ENCODE measurements around the gene OSER1.
"Not testable (repeated sequence)": the region's sequence is repeated elsewhere in the genome, so short reads cannot be mapped to it uniquely, and the experiment has no call there.

Gene OSER1

DNA sequence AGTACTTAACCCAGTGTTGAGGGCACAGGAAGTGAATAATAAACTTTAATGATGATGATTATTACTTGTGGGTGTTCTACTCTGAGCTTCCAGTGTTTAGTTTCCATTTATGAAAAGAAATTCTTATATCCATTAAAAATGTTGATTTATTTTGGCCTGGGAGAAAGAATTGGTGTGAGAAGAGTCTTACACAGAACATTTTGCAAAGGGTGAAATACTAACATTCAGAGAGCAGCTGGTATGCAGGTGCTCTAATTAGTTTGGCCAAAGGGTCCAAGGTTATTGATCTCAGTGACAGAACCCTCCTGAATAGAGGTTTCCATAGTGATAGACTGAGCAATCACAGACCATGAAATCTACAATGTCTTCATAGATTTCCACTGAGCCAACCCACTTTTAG, 4.4 kb downstream of the OSER1 start:
- Histone ChIP-seq H3K27ac (no peak overlapping the region), H3K4me3 (no peak overlapping the region)

DNA sequence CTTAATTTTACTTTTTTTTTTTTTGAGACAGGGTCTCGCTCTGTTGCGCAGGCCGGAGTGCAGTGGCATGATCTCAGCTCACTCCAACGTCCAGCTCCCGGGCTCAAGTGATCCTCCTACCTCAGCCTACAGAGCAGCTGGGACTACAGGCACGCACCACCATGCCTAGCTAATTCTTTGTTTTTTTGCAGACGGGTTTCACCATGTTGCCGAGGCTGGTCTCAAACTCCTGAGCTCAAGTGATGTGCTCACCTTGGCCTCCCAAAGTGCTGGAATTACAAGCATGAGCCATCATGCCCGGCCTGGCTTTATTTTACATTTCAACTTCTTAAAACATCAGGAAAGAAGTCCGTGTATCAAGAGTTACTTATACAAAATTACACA, 5.7 kb downstream of the OSER1 start:
- H3K4me3 ChIP-seq = no peak overlapping the region
- peak overlapping the region in 7 of 21 experiments; percentile 18 to 74 (median 57) for H3K27ac ChIP-seq

- peak overlapping the region in 11 of 21 experiments; percentile 4 to 74 (median 48) for H3K27ac ChIP-seq
- H3K4me3 ChIP-seq = no peak overlapping the region
These were observed 6.3 kb downstream of the OSER1 start for GRCh38 chr20:44204156-44204831.

GRCh38 chr20:44203161-44203560, 7.4 kb downstream of the OSER1 start:
- Histone ChIP-seq H3K4me3 (no peak overlapping the region), H3K27ac (peak overlapping the region in 3 of 21 experiments; percentile 0 to 49 (median 27))

GRCh38 chr20:44200983-44201382, 9.6 kb downstream of the OSER1 start:
- no peak overlapping the region for H3K4me3 ChIP-seq
- H3K27ac ChIP-seq = no peak overlapping the region

GRCh38 chr20:44200371-44200770, 10.2 kb downstream of the OSER1 start:
- Histone ChIP-seq H3K27ac (no peak overlapping the region), H3K4me3 (no peak overlapping the region)

DNA sequence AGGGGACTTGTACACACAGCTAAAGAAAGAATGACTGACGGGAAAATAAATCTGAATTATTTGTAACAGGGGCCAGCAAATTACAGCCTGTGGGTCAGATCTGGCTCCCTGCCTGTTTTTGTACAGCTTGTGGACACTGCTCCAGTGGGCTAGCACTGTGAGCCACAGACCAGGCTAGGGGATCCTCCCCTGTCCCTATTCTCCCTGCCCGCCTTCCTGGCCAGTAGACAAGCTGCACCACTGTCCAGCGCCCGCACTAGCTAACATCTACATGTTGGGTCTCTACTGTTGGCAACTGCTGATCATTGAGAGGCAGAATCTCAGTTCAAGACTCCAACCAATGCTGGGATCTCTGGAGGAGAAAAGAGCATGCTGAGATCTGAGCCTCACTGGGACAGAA, 10.7 kb downstream of the OSER1 start:
- Histone ChIP-seq H3K4me3 (no peak overlapping the region), H3K27ac (no peak overlapping the region)

- no peak overlapping the region for H3K4me3 ChIP-seq
- H3K27ac ChIP-seq = no peak overlapping the region
These were observed 11.7 kb downstream of the OSER1 start for GRCh38 chr20:44198872-44199271.

DNA sequence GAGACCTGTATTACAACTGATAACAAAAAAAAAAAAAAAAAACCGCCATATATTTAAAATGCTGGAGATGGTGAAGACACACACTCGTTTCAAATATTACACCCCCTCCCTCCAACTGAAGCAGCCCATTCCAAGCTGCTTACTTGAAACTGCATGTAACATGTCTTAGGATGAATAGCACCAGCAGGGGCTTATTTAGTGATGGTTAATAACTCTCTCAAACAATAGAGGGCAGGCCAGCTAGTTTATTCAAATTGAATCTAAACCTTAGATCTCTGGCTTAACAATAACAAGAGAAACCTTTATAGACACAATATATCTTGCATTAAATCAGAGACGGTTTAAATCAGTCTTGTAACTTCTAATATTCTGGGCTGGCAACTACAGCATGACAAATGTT, 14.3 kb downstream of the OSER1 start:
- Histone ChIP-seq H3K27ac (no peak overlapping the region), H3K4me3 (no peak overlapping the region)

- no peak overlapping the region for H3K27ac ChIP-seq
- no peak overlapping the region for H3K4me3 ChIP-seq
These were observed 15.0 kb downstream of the OSER1 start for GRCh38 chr20:44195605-44196004.

DNA sequence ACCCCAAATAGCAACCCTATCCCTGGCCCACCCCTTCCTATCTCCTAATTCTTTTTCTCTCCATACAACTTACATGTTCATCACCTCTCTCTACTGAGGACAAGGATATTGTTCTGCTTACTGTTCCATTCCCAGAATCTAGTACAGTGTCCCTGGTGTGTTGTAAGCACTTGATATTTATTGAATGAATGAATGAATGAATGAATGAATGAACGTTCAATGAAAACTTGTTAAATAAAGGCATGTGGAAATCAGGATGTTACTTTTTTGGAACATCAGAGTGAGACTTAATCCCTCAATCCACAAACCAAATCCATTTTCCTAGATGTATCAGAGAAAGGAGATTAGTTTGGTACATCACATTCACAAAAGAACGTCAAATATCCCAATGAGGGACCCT, 16.8 kb downstream of the OSER1 start:
- Histone ChIP-seq H3K27ac (no peak overlapping the region), H3K4me3 (no peak overlapping the region)

- not testable (repeated sequence) for H3K4me3 ChIP-seq
These were observed 18.9 kb downstream of the OSER1 start for GRCh38 chr20:44191640-44192039.

DNA sequence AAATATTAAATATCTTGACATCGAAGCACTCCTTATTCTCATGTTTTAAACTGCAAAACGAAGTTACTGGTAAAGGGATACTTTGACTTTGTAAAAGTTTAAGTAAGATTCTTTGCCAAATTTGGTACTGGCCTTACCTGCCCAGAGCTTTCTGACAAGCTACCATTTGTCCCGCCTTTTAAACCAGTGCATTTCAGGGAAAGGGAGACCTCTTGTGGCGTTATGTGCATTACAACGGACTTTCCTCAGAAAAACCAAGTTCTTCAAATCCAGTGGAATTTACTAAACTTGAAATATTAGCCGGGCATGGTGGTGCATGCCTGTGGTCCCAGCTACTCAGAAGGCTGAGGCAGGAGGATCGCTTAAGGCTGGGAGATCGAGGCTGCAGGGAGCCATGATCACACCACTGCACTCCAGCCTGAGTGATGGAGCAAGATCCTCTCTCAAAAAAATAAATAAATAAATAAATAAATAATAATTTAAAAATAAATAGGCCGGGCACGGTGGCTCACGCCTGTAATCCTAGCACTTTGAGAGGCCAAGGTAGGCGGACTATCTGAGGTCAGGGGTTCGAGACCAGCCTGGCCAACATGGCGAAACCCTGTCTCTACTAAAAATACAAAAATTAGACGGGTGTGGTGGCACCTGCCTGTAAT, 20.2 kb downstream of the OSER1 start:
- H3K27ac ChIP-seq, H3K4me3 ChIP-seq: not testable (repeated sequence)

More at GRCh38 chr20:44191640-44192039, 18.9 kb downstream of the OSER1 start:
- H3K27ac ChIP-seq = not testable (repeated sequence)

GRCh38 chr20:44188752-44189151, 21.8 kb downstream of the OSER1 start:
- H3K4me3 ChIP-seq = no peak overlapping the region
- H3K27ac ChIP-seq = peak overlapping the region in 1 of 21 experiments; percentile 10

GRCh38 chr20:44187772-44188709, 22.5 kb downstream of the OSER1 start:
- Histone ChIP-seq H3K27ac (peak overlapping the region in 11 of 21 experiments; percentile 9 to 73 (median 55)), H3K4me3 (peak overlapping the region in 2 of 7 experiments; percentile 1 to 41)

DNA sequence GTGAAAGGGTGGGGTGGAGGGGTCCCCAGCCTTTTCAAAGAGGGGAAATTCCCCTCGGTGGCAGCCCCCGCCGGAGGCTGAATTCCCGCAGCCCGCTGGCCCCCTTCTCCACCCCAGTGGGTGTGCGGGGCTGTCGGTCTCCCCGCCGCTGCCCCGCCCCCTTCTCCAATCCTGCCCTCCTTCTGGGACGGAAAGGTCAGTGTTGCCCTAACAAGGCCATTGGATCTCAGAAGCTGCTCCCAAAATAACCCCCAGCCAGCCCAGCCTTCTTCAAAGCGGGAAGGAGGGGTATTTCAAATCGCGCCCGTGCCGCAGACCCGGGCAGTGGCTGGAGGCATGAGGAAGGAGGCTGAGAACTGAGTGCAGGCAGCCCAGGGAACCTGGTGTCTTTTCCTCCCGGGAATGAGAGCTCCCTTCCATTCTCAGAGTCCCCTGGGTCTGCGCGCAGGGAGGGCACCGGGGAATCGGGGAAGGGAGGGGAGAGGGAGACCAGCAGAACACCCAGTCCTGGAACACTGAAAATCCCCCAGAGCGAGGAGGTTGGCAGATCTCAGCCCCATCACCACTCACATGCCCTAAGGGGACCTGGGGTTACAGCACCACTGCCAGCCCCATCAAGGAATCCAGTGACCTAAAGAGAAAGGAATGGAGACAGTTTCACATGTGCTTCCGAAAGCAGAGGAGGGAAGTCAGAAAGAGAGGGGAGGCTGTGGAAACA, 23.4 kb downstream of the OSER1 start, which contains the start of gene JPH2:
TSS of gene JPH2 (minus strand) at position 135 of the 718 bp plus-strand sequence. CDS start 483 bp downstream, outside the sequence.
- H3K27ac ChIP-seq = peak within 1 kb of the TSS in 12 of 21 experiments; percentile 9 to 73 (median 51)
- H3K4me3 ChIP-seq = peak within 1 kb of the TSS in 6 of 7 experiments; percentile 1 to 41 (median 26)

DNA sequence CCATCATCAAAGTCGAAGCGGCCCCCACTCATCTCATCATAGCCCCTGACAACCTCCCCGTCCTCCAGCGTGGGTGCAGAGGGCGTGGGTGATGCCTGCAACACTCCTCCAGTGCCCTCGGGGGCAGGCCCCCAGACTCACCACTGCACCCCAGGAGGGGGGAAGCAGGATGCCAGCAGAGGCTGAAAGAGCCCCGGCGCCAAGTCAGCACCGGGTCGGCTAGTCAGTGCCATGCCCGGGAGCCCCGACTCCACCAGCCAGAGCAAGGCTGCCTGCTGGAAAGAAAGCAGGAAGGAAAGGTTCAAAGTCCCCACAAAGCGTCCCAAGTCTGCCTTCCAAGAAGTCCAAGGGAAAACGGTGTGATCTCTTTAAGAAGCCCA, 23.9 kb downstream of the OSER1 start:
- Histone ChIP-seq H3K27ac (peak overlapping the region in 10 of 21 experiments; percentile 16 to 73 (median 46)), H3K4me3 (peak overlapping the region in 6 of 7 experiments; percentile 1 to 41 (median 26))

DNA sequence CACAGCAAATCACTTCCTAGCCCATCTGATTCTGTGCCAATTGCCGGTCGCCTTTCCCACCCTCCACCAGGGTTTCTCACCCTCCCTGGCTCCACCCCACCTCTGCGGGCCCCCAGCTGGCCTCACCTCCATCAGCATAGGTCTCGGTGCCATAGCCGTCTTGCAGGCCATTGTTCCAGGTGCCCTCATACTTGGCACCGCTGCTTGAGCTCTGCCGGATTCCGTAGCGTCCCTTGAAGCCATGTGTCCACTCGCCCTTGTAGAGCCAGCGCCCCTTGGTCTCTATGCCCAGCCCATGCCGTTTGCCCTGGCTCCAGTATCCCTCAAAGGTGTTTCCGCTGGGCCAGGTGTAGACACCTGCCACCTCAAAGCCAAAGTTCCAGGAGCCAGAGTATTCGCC, 24.4 kb downstream of the OSER1 start:
- Histone ChIP-seq H3K27ac (peak overlapping the region in 4 of 21 experiments; percentile 45 to 73 (median 50)), H3K4me3 (peak overlapping the region in 3 of 7 experiments; percentile 28 to 41 (median 35))

- H3K27ac ChIP-seq = no peak overlapping the region
- H3K4me3 ChIP-seq = no peak overlapping the region
These were observed 25.0 kb downstream of the OSER1 start for GRCh38 chr20:44185574-44185973.

All from skin epidermis (tissue), 12 donors.